ENCODE measurements around the gene MAP3K10.
"Not testable (repeated sequence)": the region's sequence is repeated elsewhere in the genome, so short reads cannot be mapped to it uniquely, and the experiment has no call there.

Gene MAP3K10

DNA sequence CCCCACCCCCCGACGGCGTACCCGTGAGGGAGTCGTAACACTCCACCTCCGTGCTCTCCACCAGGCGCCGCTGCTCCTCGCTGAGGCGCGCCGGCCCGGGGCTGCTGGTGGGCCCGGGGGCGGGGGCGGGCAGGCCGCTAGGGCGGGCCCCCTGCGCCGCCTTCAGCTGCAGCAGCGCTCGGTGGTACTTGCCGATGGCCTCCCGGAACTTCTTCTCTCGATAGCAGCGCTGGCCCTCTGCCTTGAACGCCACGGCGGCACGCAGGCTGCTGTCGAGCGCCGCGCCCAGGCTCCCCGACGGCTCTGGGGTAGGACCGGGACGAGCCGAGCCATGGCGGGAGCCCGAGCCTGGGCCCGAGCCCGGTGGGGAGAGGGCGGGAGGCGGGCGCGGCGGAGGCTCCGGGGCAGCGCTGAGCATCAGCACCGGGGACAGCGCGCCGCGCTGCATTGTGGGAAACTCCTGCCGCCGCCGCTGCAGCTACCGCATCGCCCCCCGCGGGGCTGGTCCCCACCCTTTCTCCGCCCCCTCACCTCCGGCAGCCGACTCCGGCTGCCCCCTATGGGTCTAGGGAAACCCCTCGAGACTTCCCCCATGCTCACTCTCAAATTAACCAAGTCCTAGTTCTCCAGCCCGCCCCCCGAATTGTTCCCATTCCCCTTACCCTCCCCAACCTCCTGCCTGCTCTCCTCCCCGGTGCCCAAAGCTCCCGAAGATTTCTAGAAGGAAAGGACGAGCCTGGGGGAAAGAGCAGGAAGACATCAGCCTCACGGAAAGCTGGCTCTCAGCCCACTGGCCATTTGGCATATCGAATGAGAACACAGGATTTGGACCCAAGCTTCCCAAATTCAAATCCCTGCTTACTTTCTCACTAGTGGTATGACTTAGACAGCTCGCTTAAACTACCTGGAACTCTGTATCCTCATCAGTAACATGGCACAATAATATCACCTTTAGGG is 27.0 kb downstream of the MAP3K10 start, which contains the start of gene TTC9B:
TTC9B (minus strand) TSS at position 451 of the 957 bp plus-strand sequence; CDS start at position 448, 3 bp downstream.
- Histone ChIP-seq H3K4me1 (ENCODE audit: control insufficient read depth, insufficient read depth, low read length) (peaks cover 5% of the 10 kb centered on the region; the same call in 1 of the 2 replicates), H3K9ac (ENCODE audit: low read depth, low read length) (no peak within 1 kb of the TSS), H3K36me3 (ENCODE audit: control insufficient read depth, insufficient read depth, low read length) (no peaks in the 10 kb centered on the region), H3K4me3 (ENCODE audit: low read depth, low read length) (peak within 1 kb of the TSS; percentile 49), H3K27me3 (ENCODE audit: control insufficient read depth, insufficient read depth, low read length) (peaks cover 18% of the 10 kb centered on the region), H3K27ac (ENCODE audit: low read depth, low read length) (no peak within 1 kb of the TSS), H3K9me3 (ENCODE audit: control insufficient read depth, insufficient read depth, low read length) (no peaks in the 10 kb centered on the region)

DNA sequence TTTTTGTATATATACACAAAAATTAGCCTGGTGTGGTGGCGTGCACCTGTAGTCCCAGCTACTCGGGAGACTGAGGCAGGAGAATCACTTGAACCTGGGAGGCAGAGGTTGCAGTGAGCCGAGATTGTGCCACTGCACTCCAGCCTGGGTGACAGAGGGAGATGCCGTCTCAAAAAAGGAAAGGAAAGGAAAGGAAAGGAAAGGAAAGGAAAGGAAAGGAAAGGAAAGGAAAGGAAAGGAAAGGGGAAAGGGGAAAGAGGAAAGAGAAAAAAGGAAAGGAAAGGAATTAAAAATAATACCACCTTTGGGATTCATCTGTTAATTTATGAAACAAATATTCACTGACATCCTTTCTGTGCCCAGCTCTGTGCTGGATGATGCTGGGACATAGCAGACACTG is 27.8 kb downstream of the MAP3K10 start:
- H3K27ac ChIP-seq (ENCODE audit: low read depth, low read length); H3K4me3 ChIP-seq (ENCODE audit: low read depth, low read length): not testable (repeated sequence)

DNA sequence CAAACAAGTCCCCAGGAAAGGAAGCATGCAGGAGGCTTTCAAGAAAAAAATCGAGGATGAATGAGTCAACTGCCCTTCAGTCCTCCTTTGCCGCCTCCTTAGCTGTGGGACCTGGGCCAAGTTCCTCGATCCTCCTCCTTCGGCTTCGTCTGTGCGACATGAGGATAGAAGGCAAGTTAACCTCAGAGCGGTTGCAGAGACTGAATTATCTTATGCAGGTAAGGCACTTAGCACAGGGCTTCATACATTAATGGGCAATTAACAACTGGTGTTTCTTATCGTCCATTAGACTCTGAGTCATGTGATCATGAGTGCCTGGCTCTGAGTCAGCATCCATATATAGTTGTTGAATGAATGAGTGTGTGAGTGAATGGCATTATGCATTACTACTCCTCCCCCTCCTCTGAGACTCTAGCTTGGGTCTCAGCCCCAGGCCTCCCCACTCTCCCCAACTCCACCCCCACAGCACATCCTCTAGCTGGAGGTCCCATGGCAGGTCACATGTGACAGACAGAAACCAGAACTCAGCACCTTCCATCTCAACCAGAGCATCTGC is 28.6 kb downstream of the MAP3K10 start:
- Histone ChIP-seq H3K9ac (ENCODE audit: low read depth, low read length) (no peak overlapping the region), H3K4me3 (ENCODE audit: low read depth, low read length) (no peak overlapping the region), H3K36me3 (ENCODE audit: control insufficient read depth, insufficient read depth, low read length) (no peaks in the 10 kb centered on the region), H3K4me1 (ENCODE audit: control insufficient read depth, insufficient read depth, low read length) (peaks cover 5% of the 10 kb centered on the region; the same call in 1 of the 2 replicates), H3K9me3 (ENCODE audit: control insufficient read depth, insufficient read depth, low read length) (no peaks in the 10 kb centered on the region), H3K27ac (ENCODE audit: low read depth, low read length) (no peak overlapping the region), H3K27me3 (ENCODE audit: control insufficient read depth, insufficient read depth, low read length) (peaks cover 18% of the 10 kb centered on the region)

More for the DNA sequence above, 27.8 kb downstream of the MAP3K10 start:
- not testable (repeated sequence) for H3K9me3 ChIP-seq (ENCODE audit: control insufficient read depth, insufficient read depth, low read length); H3K4me1 ChIP-seq (ENCODE audit: control insufficient read depth, insufficient read depth, low read length); H3K36me3 ChIP-seq (ENCODE audit: control insufficient read depth, insufficient read depth, low read length); H3K9ac ChIP-seq (ENCODE audit: low read depth, low read length)
- peaks cover 18% of the 10 kb centered on the region for H3K27me3 ChIP-seq (ENCODE audit: control insufficient read depth, insufficient read depth, low read length)

DNA sequence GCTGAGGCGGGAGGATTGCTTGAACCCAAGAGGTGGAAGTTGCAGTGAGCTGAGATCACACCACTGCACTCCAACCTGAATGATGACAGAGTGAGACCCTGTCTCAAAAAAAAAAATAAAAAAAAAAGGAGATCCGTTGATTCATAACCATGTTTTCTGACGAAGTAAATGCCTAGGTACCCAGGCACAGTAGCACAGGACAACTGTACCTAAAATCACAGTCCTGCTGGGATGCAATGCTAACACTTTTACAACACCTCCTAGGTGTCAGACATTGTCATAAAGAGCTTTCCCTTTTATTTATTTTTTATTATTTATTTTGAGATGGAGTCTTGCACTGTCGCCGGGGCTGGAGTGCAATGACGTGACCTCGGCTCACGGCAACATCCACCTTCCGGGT is 29.4 kb downstream of the MAP3K10 start:
- Histone ChIP-seq H3K27me3 (ENCODE audit: control insufficient read depth, insufficient read depth, low read length) (peaks cover 22% of the 10 kb centered on the region), H3K27ac (ENCODE audit: low read depth, low read length) (no peak overlapping the region), H3K9ac (ENCODE audit: low read depth, low read length) (no peak overlapping the region), H3K4me3 (ENCODE audit: low read depth, low read length) (no peak overlapping the region), H3K9me3 (ENCODE audit: control insufficient read depth, insufficient read depth, low read length) (no peaks in the 10 kb centered on the region), H3K4me1 (ENCODE audit: control insufficient read depth, insufficient read depth, low read length) (peaks cover 5% of the 10 kb centered on the region; the same call in 1 of the 2 replicates), H3K36me3 (ENCODE audit: control insufficient read depth, insufficient read depth, low read length) (no peaks in the 10 kb centered on the region)

DNA sequence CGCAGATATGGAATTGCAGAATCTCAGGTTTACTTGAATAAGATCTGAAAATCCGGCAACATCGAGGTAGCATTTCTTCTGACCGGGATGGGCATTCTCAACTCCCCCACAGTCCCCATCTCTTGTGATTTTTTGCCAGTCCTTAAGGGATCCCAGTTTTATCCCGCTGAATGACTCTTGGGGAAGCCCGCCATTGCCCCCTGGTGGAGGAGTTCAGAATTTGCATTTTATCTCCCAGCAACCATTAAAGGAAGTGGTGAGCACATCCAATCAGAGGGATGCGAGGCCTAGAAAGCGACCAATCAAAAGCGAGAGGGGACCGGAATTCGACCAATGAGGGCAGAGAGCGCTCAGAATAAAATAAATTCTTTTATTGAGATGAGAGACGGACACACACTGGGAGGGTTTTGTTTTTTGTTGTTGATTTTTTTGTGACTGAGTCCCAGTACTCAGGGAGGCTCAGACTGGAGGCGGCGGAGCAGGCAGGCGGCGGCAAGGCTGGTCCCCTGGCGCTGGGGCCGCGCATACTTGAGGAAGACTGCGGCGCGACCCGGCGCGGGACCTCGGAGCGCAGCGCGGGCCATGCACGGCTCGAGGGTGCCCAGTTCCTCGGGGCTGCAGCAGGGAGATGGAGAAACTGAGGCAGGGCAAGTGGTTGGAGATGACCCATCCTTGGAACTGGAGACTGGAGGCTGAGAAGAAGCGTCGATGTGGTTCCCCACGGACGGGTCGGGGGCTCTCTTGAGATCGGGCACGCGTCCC is 30.8 kb downstream of the MAP3K10 start:
- H3K4me3 ChIP-seq (ENCODE audit: low read depth, low read length): no peak overlapping the region
- no peaks in the 10 kb centered on the region for H3K36me3 ChIP-seq (ENCODE audit: control insufficient read depth, insufficient read depth, low read length)
- no peaks in the 10 kb centered on the region for H3K9me3 ChIP-seq (ENCODE audit: control insufficient read depth, insufficient read depth, low read length)
- H3K9ac ChIP-seq (ENCODE audit: low read depth, low read length): no peak overlapping the region
- no peak overlapping the region for H3K27ac ChIP-seq (ENCODE audit: low read depth, low read length)
- H3K27me3 ChIP-seq (ENCODE audit: control insufficient read depth, insufficient read depth, low read length): peaks cover 22% of the 10 kb centered on the region
- no peaks in the 10 kb centered on the region for H3K4me1 ChIP-seq (ENCODE audit: control insufficient read depth, insufficient read depth, low read length)

DNA sequence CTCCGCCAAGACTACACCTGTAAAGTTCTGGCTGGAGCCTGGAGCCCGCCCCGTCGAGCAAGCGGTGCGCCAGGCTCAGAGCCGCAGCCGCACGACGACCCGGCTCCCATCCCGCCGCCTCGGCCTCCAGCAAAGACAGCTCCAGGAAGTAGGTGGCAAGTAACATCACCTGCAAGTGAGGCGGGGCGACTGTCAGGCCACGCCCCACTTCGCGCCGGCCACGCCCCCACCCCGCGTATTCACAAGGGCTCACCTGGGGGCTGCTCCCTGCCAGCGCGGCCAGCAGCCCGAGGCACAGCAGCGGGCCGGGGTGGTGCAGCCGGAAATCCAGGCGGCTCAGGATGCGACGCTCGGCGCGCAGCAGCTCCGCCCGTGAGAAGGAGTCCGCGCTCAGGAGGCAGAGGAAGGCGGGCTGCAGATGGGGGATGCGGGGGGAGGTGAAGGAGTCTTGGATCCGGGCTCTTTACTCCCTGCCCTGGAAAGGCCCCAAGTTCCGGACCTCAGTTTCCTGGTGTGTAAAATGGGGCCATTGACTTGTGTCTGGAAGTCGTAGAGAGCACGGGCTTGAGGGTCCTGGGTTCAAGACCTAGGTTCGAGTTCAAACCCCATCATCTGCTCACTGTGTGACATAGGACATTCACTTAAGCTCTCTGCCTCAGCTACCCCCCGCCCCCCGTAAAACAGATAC is 32.1 kb downstream of the MAP3K10 start:
- H3K9me3 ChIP-seq (ENCODE audit: control insufficient read depth, insufficient read depth, low read length): no peaks in the 10 kb centered on the region
- no peak overlapping the region for H3K9ac ChIP-seq (ENCODE audit: low read depth, low read length)
- H3K4me3 ChIP-seq (ENCODE audit: low read depth, low read length): no peak overlapping the region; the same call in 1 of the 2 replicates
- H3K27me3 ChIP-seq (ENCODE audit: control insufficient read depth, insufficient read depth, low read length): peaks cover 19% of the 10 kb centered on the region
- no peaks in the 10 kb centered on the region for H3K4me1 ChIP-seq (ENCODE audit: control insufficient read depth, insufficient read depth, low read length)
- no peak overlapping the region for H3K27ac ChIP-seq (ENCODE audit: low read depth, low read length)
- H3K36me3 ChIP-seq (ENCODE audit: control insufficient read depth, insufficient read depth, low read length): no peaks in the 10 kb centered on the region

DNA sequence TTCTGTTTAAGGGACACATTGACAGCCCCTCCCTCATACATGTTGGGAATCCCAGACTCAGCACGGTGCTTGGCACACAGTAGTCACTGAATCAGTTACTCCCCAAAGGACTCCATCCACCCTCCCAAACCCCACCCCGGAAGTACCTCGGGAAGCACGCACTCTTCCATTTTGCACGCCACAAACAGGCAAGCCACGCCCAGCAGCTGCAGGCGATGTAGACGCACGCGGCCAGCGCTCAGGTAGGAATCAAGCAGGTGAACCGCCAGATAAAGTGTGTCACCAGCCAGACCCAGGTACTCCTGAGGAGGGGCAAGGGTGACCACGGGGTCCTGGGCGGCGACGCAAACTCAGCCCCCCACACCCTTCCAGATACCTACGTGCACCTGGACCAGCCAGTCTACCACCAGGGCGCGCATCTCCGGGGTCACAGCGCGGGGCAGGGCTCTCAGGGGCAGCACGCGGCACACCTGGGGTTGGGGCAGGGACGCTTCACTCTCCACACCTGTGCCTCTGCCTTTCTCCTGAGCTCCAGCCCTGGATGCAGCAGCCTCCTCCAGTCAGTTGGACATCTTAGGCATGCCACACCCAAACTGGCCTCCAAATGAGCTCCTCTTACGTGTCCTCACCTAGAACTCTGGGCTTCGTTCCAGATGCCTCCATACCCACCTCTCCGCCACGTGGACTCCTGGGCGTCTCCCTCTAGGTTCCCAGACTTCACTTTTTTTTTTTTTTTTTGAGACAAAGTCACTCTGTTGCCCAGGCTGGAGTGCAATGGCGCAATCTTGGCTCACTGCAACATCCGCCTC is 33.3 kb downstream of the MAP3K10 start:
- no peak overlapping the region for H3K4me3 ChIP-seq (ENCODE audit: low read depth, low read length)
- no peaks in the 10 kb centered on the region for H3K9me3 ChIP-seq (ENCODE audit: control insufficient read depth, insufficient read depth, low read length)
- H3K4me1 ChIP-seq (ENCODE audit: control insufficient read depth, insufficient read depth, low read length): no peaks in the 10 kb centered on the region
- H3K27me3 ChIP-seq (ENCODE audit: control insufficient read depth, insufficient read depth, low read length): peaks cover 11% of the 10 kb centered on the region
- H3K9ac ChIP-seq (ENCODE audit: low read depth, low read length): no peak overlapping the region
- no peaks in the 10 kb centered on the region for H3K36me3 ChIP-seq (ENCODE audit: control insufficient read depth, insufficient read depth, low read length)
- no peak overlapping the region for H3K27ac ChIP-seq (ENCODE audit: low read depth, low read length)

DNA sequence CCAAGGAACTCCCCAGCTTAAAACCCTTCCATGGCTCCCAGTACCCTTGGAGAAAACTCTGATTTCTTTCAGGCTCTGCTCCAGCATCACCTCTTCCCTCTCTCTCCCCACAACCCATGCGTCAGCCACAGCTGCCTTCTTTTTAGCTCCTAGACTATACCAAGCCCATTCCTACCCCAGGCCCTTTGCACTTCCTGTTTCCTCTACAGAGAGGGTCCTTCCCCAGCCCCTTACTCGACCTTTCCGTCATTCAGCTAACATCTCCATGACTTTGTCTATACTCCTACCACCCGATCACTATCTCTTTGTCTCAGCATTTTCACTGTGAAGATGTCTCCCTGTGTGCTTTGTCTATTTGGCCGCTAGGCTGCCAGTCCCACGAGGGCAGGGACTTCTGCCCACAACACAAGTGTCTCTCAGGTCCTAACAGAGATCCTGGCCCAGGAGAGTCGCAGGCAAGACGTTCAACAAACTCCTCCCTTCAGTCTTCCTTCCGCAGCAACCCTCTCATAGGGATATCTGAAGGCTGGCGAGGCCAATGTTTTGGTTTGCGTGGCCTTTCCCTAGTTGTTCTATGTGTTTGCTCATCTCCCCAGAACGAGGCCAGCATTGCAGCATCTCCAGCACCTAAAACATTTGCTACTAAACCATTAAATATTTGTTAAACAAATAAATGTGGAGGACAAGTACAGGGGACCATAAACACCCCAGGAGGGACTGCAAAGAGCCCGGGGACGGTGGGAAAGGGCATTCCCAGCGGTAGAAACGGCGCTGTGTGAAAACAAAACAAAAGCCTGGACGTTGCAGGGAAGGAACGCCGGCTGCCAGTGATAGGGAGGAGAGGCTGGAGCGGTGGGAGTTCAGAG is 34.4 kb downstream of the MAP3K10 start:
- Histone ChIP-seq H3K27me3 (ENCODE audit: control insufficient read depth, insufficient read depth, low read length) (peaks cover 8% of the 10 kb centered on the region; the same call in 1 of the 2 replicates), H3K4me3 (ENCODE audit: low read depth, low read length) (no peak overlapping the region), H3K9me3 (ENCODE audit: control insufficient read depth, insufficient read depth, low read length) (no peaks in the 10 kb centered on the region), H3K4me1 (ENCODE audit: control insufficient read depth, insufficient read depth, low read length) (no peaks in the 10 kb centered on the region), H3K9ac (ENCODE audit: low read depth, low read length) (no peak overlapping the region), H3K36me3 (ENCODE audit: control insufficient read depth, insufficient read depth, low read length) (no peaks in the 10 kb centered on the region), H3K27ac (ENCODE audit: low read depth, low read length) (no peak overlapping the region)

DNA sequence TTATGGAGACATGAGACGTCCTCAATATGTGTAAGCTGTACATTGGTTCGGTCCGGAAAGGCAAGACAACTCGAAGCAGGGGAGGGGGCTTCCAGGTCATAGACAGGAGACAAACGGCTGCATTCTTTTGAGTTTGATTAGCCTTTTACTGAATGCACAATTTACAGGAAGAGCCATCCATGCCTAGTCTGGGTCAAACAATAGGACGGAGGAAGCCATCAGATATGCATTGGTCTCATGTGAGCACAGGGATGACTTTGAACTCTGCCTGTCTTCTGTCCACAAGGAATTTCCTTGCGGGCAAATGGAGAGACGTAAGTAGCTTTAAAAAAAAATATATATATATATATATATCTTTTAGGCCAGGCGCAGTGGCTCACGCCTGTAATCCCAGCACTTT is 37.1 kb downstream of the MAP3K10 start:
- Histone ChIP-seq H3K4me1 (ENCODE audit: control insufficient read depth, insufficient read depth, low read length) (peaks cover 12% of the 10 kb centered on the region), H3K9me3 (ENCODE audit: control insufficient read depth, insufficient read depth, low read length) (no peaks in the 10 kb centered on the region), H3K36me3 (ENCODE audit: control insufficient read depth, insufficient read depth, low read length) (0 out of 2 replicates have a peak, but pooled peaks cover 3% of the 10 kb centered on the region), H3K27me3 (ENCODE audit: control insufficient read depth, insufficient read depth, low read length) (peaks cover 8% of the 10 kb centered on the region; the same call in 1 of the 2 replicates), H3K9ac (ENCODE audit: low read depth, low read length) (no peak overlapping the region), H3K27ac (ENCODE audit: low read depth, low read length) (no peak overlapping the region), H3K4me3 (ENCODE audit: low read depth, low read length) (no peak overlapping the region)
